GM12878 (cell line): ENCODE results near the gene PSMB1. TPM values are rescaled to one million over a fixed set of nuclear protein-coding genes. Genes with fewer than 3 reads are reported as not detected.

Experiments
- BMI1 ChIP-seq: fragments of 450-650 bp; IDR thresholded peaks from 2 replicates; pipeline ENCODE4 v1.6.1; 2016; ENCODE audit warnings: mild to moderate bottlenecking, moderate library complexity, borderline replicate concordance
- CHD2 ChIP-seq: IDR thresholded peaks from 2 replicates; pipeline ENCODE4 v1.6.1; 2011; ENCODE audit warnings: low read depth, low read length, improper control_type of control experiment, borderline replicate concordance
- CTCF ChIP-seq, 3 experiments: IDR thresholded peaks in 2 of 3; conservative IDR thresholded peaks in 1 of 3; 2 replicates each; pipeline ENCODE4 v1.5.1; 2011; ENCODE audit warnings: low read depth in 3 of 3, low read length in 3 of 3, mild to moderate bottlenecking in 3 of 3, control low read depth in 2 of 3, moderate library complexity in 2 of 3, inconsistent platforms in 1 of 3, mixed read lengths in 1 of 3; ENCODE audit not compliant: control insufficient read depth in 2 of 3, insufficient read depth in 1 of 3; ENCODE audit errors: extremely low read depth in 1 of 3
- DPF2 ChIP-seq: fragments of 450-650 bp; IDR thresholded peaks from 2 replicates; pipeline ENCODE4 v1.6.1; 2017; ENCODE audit warnings: mild to moderate bottlenecking
- ESRRA ChIP-seq: IDR thresholded peaks from 2 replicates; pipeline ENCODE4 v1.6.1; 2012; ENCODE audit warnings: mild to moderate bottlenecking, low read length, improper control_type of control experiment
- FOS ChIP-seq: IDR thresholded peaks from 3 replicates; pipeline ENCODE4 v1.6.1; 2011; ENCODE audit warnings: borderline replicate concordance; ENCODE audit not compliant: insufficient read length; ENCODE audit errors: extremely low read depth
- GATAD2B ChIP-seq: fragments of 450-650 bp; conservative IDR thresholded peaks from 2 replicates; pipeline ENCODE4 v1.6.1; 2017; ENCODE audit warnings: low read depth, mild to moderate bottlenecking, moderate library complexity
- HCFC1 ChIP-seq: fragments of 150-350 bp; IDR thresholded peaks from 2 replicates; pipeline ENCODE4 v1.6.1; 2014; ENCODE audit warnings: low read length
- HDAC6 ChIP-seq: fragments of 200-600 bp; sonication (generic); IDR thresholded peaks from one replicate; pipeline ENCODE4 v1.8.0; 2017; ENCODE audit warnings: antibody characterized with exemption; ENCODE audit not compliant: unreplicated experiment
- IRF5 ChIP-seq: fragments of 450-650 bp; IDR thresholded peaks from 2 replicates; pipeline ENCODE4 v1.6.1; 2017; ENCODE audit warnings: borderline replicate concordance
- MXI1 ChIP-seq: fragments of 150-350 bp; IDR thresholded peaks from 2 replicates; pipeline ENCODE4 v1.6.1; 2011; ENCODE audit warnings: low read depth, mild to moderate bottlenecking, inconsistent platforms, low read length, improper control_type of control experiment
- PRDM15 ChIP-seq: fragments of 450-650 bp; formaldehyde crosslinking; IDR thresholded peaks from 2 replicates; pipeline ENCODE4 v1.4.0; 2020; ENCODE audit warnings: mild to moderate bottlenecking, moderate library complexity
- SKIL ChIP-seq: fragments of 450-650 bp; IDR thresholded peaks from 2 replicates; pipeline ENCODE4 v1.6.1; 2017; ENCODE audit warnings: mild to moderate bottlenecking, low read depth, inconsistent platforms; ENCODE audit not compliant: poor library complexity, severe bottlenecking
- SRF ChIP-seq, 2 experiments: IDR thresholded peaks; 2 replicates each; pipeline ENCODE4 v1.6.1; 2011; ENCODE audit warnings: low read depth in 2 of 2, low read length in 2 of 2, mild to moderate bottlenecking in 1 of 2, moderate library complexity in 1 of 2
- ZBTB4 ChIP-seq: fragments of 450-650 bp; formaldehyde crosslinking; IDR thresholded peaks from 2 replicates; pipeline ENCODE4 v1.4.0; 2022; ENCODE audit warnings: mild to moderate bottlenecking, moderate library complexity
- ZNF217 ChIP-seq: fragments of 450-650 bp; IDR thresholded peaks from 2 replicates; pipeline ENCODE4 v1.6.1; 2017; ENCODE audit warnings: antibody characterized with exemption, mild to moderate bottlenecking
- polyA plus RNA-seq, 11 experiments: library from polyadenylated mRNA; depleted of rRNA in 4 of 11; unstranded in 6 of 11; stranded (reverse) in 5 of 11; fragments of >200 nt; fragmentation: Nextera tagmentation in 4 of 11; fragmentation: Illumina TruSeq in 1 of 11; extraction: Ambion mirVana in 4 of 11; extraction: Trizol in 1 of 11; gene quantifications; 1 replicate in 1 of 11; 2 replicates in 10 of 11; pipeline versions ENCODE4 v1.2.1 to v1.2.3, GENCODE V29; 2011 to 2016; ENCODE audit warnings: inconsistent platforms in 2 of 11, missing spikeins in 2 of 11, low read depth in 1 of 11
- total RNA-seq, 4 experiments: library from RNA; depleted of rRNA in 3 of 4; stranded (reverse); fragments of >200 nt in 3 of 4; fragmentation: Illumina TruSeq in 1 of 4; extraction: Trizol in 1 of 4; gene quantifications; 2 replicates each; pipeline versions ENCODE4 v1.2.1 to v1.2.3, GENCODE V29; 2013 to 2021

Gene PSMB1
- total and polyA plus RNA-seq, 10 of the 15 experiments (the other 5 are each of a cell fraction or from before 2014, with no cell fraction given), result 208 to 1,317 (median 508) TPM

- TF ChIP-seq GATAD2B (no peak), ZNF217 (no peak), HCFC1 (peak; percentile 64; the same call in 1 of the 2 replicates), HDAC6 (no peak), SKIL (no peak), ZBTB4 (CRISPR knock-in tag) (no peak), SRF (IDR thresholded peaks at IDR 0.05; ENCODE audit: low read depth in 2 of 2, low read length in 2 of 2) (no peak), PRDM15 (CRISPR knock-in tag) (no peak), MXI1 (peak; percentile 87), IRF5 (no peak), DPF2 (peak; percentile 51; the same call in 1 of the 2 replicates), FOS (no peak), CTCF (IDR thresholded peaks at IDR 0.05 in 2 of 3, conservative IDR thresholded peaks at IDR 0.05 in 1 of 3; ENCODE audit: control insufficient read depth in 2 of 3, extremely low read depth in 1 of 3, insufficient read depth in 1 of 3, low read depth in 3 of 3, low read length in 3 of 3) (no peak), CHD2 (peak; percentile 87), ESRRA (no peak), BMI1 (no peak)
These were observed at the start of gene PSMB1 (continued) for GRCh38 chr6:170552765-170553533.
